Neural progenitor cell (in vitro differentiated cells): ENCODE data around the gene HK1. TPM values are rescaled to one million over a fixed set of nuclear protein-coding genes. Genes with fewer than 3 reads are reported as not detected.
"Not testable (repeated sequence)": the region's sequence is repeated elsewhere in the genome, so short reads cannot be mapped to it uniquely, and the experiment has no call there.

Experiments used
- DNase-seq: peaks from one replicate; pipeline ENCODE4 v3.0.0-alpha.2; 2016; ENCODE audit warnings: low spot score
- H2AFZ ChIP-seq: fragments of 200-600 bp; sonication (generic); replicated peaks from 2 replicates; pipeline ENCODE4 v1.6.1; 2016; ENCODE audit warnings: antibody characterized with exemption
- H3F3A ChIP-seq: fragments of 200-600 bp; sonication (generic); 2 replicates; pipeline ENCODE4 v1.6.1; 2016; ENCODE audit warnings: antibody characterized with exemption, low read depth
- H3K27ac ChIP-seq: fragments of 200-600 bp; sonication (generic); 2 replicates; pipeline ENCODE4 v1.5.1; 2016; ENCODE audit warnings: mild to moderate bottlenecking
- H3K27me3 ChIP-seq: fragments of 200-600 bp; sonication (generic); 2 replicates; pipeline ENCODE4 v1.6.1; 2016; ENCODE audit warnings: mild to moderate bottlenecking, moderate library complexity
- H3K36me3 ChIP-seq: fragments of 200-600 bp; sonication (generic); 2 replicates; pipeline ENCODE4 v1.5.1; 2016
- H3K4me1 ChIP-seq: fragments of 200-600 bp; sonication (generic); 2 replicates; pipeline ENCODE4 v1.6.1; 2016; ENCODE audit warnings: mixed run types
- H3K4me2 ChIP-seq: fragments of 200-600 bp; sonication (generic); 2 replicates; pipeline ENCODE4 v1.6.1; 2016
- H3K4me3 ChIP-seq: fragments of 200-600 bp; sonication (generic); 2 replicates; pipeline ENCODE4 v1.5.1; 2016
- H3K79me2 ChIP-seq: fragments of 200-600 bp; sonication (generic); 2 replicates; pipeline ENCODE4 v1.6.1; 2016; ENCODE audit warnings: low read depth
- H3K9ac ChIP-seq: fragments of 200-600 bp; sonication (generic); 2 replicates; pipeline ENCODE4 v1.6.1; 2016
- H3K9me3 ChIP-seq: fragments of 200-600 bp; sonication (generic); 2 replicates; pipeline ENCODE4 v1.5.1; 2016; ENCODE audit warnings: low read depth
- H4K20me1 ChIP-seq: fragments of 200-600 bp; sonication (generic); 2 replicates; pipeline ENCODE4 v1.6.1; 2016; ENCODE audit warnings: low read depth
- H3K27ac Mint-ChIP-seq: 3 replicates; pipeline ENCODE4 v1.8.0; 2021; ENCODE audit warnings: mixed read lengths
- H3K27me3 Mint-ChIP-seq: 2 replicates; pipeline ENCODE4 v1.8.0; 2022; ENCODE audit warnings: low read depth, mild to moderate bottlenecking, inconsistent platforms, moderate library complexity, mixed read lengths; ENCODE audit not compliant: insufficient read depth
- H3K36me3 Mint-ChIP-seq: 3 replicates; pipeline ENCODE4 v1.8.0; 2021; ENCODE audit warnings: mixed read lengths
- H3K4me1 Mint-ChIP-seq: 3 replicates; pipeline ENCODE4 v1.8.0; 2021; ENCODE audit warnings: mixed read lengths
- H3K4me3 Mint-ChIP-seq: 3 replicates; pipeline ENCODE4 v1.8.0; 2021; ENCODE audit warnings: mild to moderate bottlenecking, moderate library complexity, mixed read lengths
- H3K9me3 Mint-ChIP-seq: 3 replicates; pipeline ENCODE4 v1.8.0; 2020; ENCODE audit warnings: mixed read lengths
- CTCF ChIP-seq: fragments of 200-600 bp; sonication (generic); IDR thresholded peaks from 2 replicates; pipeline ENCODE4 v1.5.1; 2017; ENCODE audit warnings: antibody characterized with exemption, mild to moderate bottlenecking
- EZH2 ChIP-seq: fragments of 200-600 bp; sonication (generic); IDR thresholded peaks from 2 replicates; pipeline ENCODE4 v1.6.1; 2017; ENCODE audit warnings: antibody characterized with exemption, mild to moderate bottlenecking, moderate library complexity
- EZH2phosphoT487 ChIP-seq: fragments of 200-600 bp; sonication (generic); IDR thresholded peaks from 2 replicates; pipeline ENCODE4 v1.6.1; 2017; ENCODE audit warnings: antibody characterized with exemption
- total RNA-seq: library from RNA; depleted of rRNA; stranded (reverse); fragments of >200 nt; gene quantifications from 2 replicates; pipeline ENCODE4 v1.2.3, GENCODE V29; 2015; ENCODE audit warnings: low replicate concordance

HK1 gene
- total RNA-seq, 1 donor from 2014 or later: 30.1 TPM

- H2AFZ ChIP-seq: no peak overlapping the region
- peaks cover 65% of the 10 kb centered on the region for H3K79me2 ChIP-seq
- no peaks in the 10 kb centered on the region for H3K36me3 ChIP-seq
- H3K27me3 ChIP-seq: no peaks in the 10 kb centered on the region
- H3K4me3 ChIP-seq: no peak overlapping the region
- H3K4me3 Mint-ChIP-seq: peak overlapping the region; percentile 39
- H3K9me3 ChIP-seq: no peaks in the 10 kb centered on the region
- no peak for DNase-seq
- peaks cover 15% of the 10 kb centered on the region for H3K4me1 ChIP-seq
- H3F3A ChIP-seq: peaks cover 10% of the 10 kb centered on the region
- peaks cover 3% of the 10 kb centered on the region for H3K27me3 Mint-ChIP-seq
- no peak overlapping the region for H3K27ac ChIP-seq
- no peaks in the 10 kb centered on the region for H3K9me3 Mint-ChIP-seq
- peaks cover 26% of the 10 kb centered on the region for H4K20me1 ChIP-seq
- H3K4me2 ChIP-seq: no peak overlapping the region
- H3K36me3 Mint-ChIP-seq: no peaks in the 10 kb centered on the region
- H3K9ac ChIP-seq: no peak overlapping the region
- H3K27ac Mint-ChIP-seq: no peak overlapping the region
- TF ChIP-seq EZH2 (no peak), CTCF (no peak), EZH2phosphoT487 (no peak)
- peaks cover 33% of the 10 kb centered on the region for H3K4me1 Mint-ChIP-seq
Observed at GRCh38 chr10:69321039-69321715, 42.9 kb downstream of the HK1 start.

GRCh38 chr10:69321865-69322264 is 43.6 kb downstream of the HK1 start:
- Histone ChIP-seq H3K4me2 (no peak overlapping the region), H4K20me1 (peaks cover 26% of the 10 kb centered on the region), H3K9me3 (no peaks in the 10 kb centered on the region), H3K79me2 (peaks cover 70% of the 10 kb centered on the region), H3F3A (peaks cover 13% of the 10 kb centered on the region), H3K4me3 (no peak overlapping the region), H3K27ac (no peak overlapping the region), H3K9ac (no peak overlapping the region), H3K36me3 (no peaks in the 10 kb centered on the region), H3K27me3 (no peaks in the 10 kb centered on the region), H2AFZ (no peak overlapping the region), H3K4me1 (peaks cover 20% of the 10 kb centered on the region)
- no peak for DNase-seq
- H3K4me1 Mint-ChIP-seq: peaks cover 38% of the 10 kb centered on the region
- H3K36me3 Mint-ChIP-seq: no peaks in the 10 kb centered on the region
- H3K9me3 Mint-ChIP-seq: no peaks in the 10 kb centered on the region
- TF ChIP-seq EZH2phosphoT487 (no peak), EZH2 (no peak), CTCF (no peak)
- no peak overlapping the region for H3K4me3 Mint-ChIP-seq
- H3K27ac Mint-ChIP-seq: no peak overlapping the region
- H3K27me3 Mint-ChIP-seq: no peaks in the 10 kb centered on the region

GRCh38 chr10:69322346-69322745 is 44.0 kb downstream of the HK1 start:
- not testable (repeated sequence) for H3K4me3 Mint-ChIP-seq, H3K36me3 Mint-ChIP-seq, H3K27ac Mint-ChIP-seq, H3K27ac ChIP-seq, H3K9me3 ChIP-seq, H3K4me3 ChIP-seq, H3K9ac ChIP-seq, H3K27me3 ChIP-seq, H3K9me3 Mint-ChIP-seq, H3K27me3 Mint-ChIP-seq, H2AFZ ChIP-seq, DNase-seq, H3K36me3 ChIP-seq, H3K4me2 ChIP-seq
- peaks cover 24% of the 10 kb centered on the region for H3K4me1 ChIP-seq
- peaks cover 16% of the 10 kb centered on the region for H3F3A ChIP-seq
- H3K79me2 ChIP-seq: peaks cover 75% of the 10 kb centered on the region
- peaks cover 26% of the 10 kb centered on the region for H4K20me1 ChIP-seq
- peaks cover 39% of the 10 kb centered on the region for H3K4me1 Mint-ChIP-seq

- Histone ChIP-seq H3K9ac (no peak overlapping the region), H3K9me3 (no peaks in the 10 kb centered on the region), H3K36me3 (no peaks in the 10 kb centered on the region), H4K20me1 (peaks cover 26% of the 10 kb centered on the region), H3K4me2 (no peak overlapping the region), H3K4me1 (peaks cover 29% of the 10 kb centered on the region), H3F3A (peaks cover 16% of the 10 kb centered on the region), H2AFZ (no peak overlapping the region), H3K27ac (no peak overlapping the region), H3K4me3 (no peak overlapping the region), H3K79me2 (peaks cover 84% of the 10 kb centered on the region), H3K27me3 (no peaks in the 10 kb centered on the region)
- H3K4me1 Mint-ChIP-seq: peaks cover 46% of the 10 kb centered on the region
- no peak overlapping the region for H3K4me3 Mint-ChIP-seq
- H3K36me3 Mint-ChIP-seq: no peaks in the 10 kb centered on the region
- H3K9me3 Mint-ChIP-seq: no peaks in the 10 kb centered on the region
- H3K27ac Mint-ChIP-seq: no peak overlapping the region
- no peak for DNase-seq
- H3K27me3 Mint-ChIP-seq: no peaks in the 10 kb centered on the region
- no peak for TF ChIP-seq EZH2
- no peak for TF ChIP-seq EZH2phosphoT487
- TF ChIP-seq CTCF: no peak
Observed at GRCh38 chr10:69323622-69324021, 45.3 kb downstream of the HK1 start.
